ENCODE measurements around the gene GNAT2.

- TF ChIP-seq FOXM1 (IDR thresholded peaks at IDR 0.05; ENCODE audit: borderline replicate concordance): no peak
- TF ChIP-seq FOXK2 (IDR thresholded peaks at IDR 0.05): no peak
- no peak for TF ChIP-seq NFRKB (IDR thresholded peaks at IDR 0.05)
- no peak for TF ChIP-seq SUZ12 (IDR thresholded peaks at IDR 0.05)
- no peak for TF ChIP-seq SP1 (IDR thresholded peaks at IDR 0.05)
- no peak for TF ChIP-seq CTBP1 (IDR thresholded peaks at IDR 0.05; ENCODE audit: borderline replicate concordance)
- TF ChIP-seq ARNT (IDR thresholded peaks at IDR 0.05): no peak
- TF ChIP-seq BHLHE40 (IDR thresholded peaks at IDR 0.05; ENCODE audit: borderline replicate concordance): no peak
- TF ChIP-seq FOXA1 (IDR thresholded peaks at IDR 0.05): no peak
- TF ChIP-seq L3MBTL2 (conservative IDR thresholded peaks at IDR 0.05): no peak
- TF ChIP-seq LEF1 (IDR thresholded peaks at IDR 0.05; ENCODE audit: borderline replicate concordance): no peak
- no peak for TF ChIP-seq ZNF384 (IDR thresholded peaks at IDR 0.05)
Observed at GRCh38 chr1:109657395-109657794, 38.0 kb upstream of the GNAT2 start.
